Activated T-cell treated with anti-CD3 and anti-CD28 coated beads, Interleukin-2, amount 50 U/mL, for 4 hours (primary cell): ENCODE data around the gene POU3F3. TPM values are rescaled to one million over a fixed set of nuclear protein-coding genes. Genes with fewer than 3 reads are reported as not detected.

ENCODE experiments used
- ATAC-seq, 2 donors: fragments of 200-7000 bp; cut with Tn5 transposase; one replicate each; pipeline ENCODE4 v1.10.0; 2021
- DNase-seq: peaks from one replicate; pipeline ENCODE4 v3.0.0-alpha.2; 2020
- H3K27me3 Mint-ChIP-seq: one replicate; pipeline ENCODE4 v1.8.0; 2021; ENCODE audit warnings: low read depth, mixed read lengths
- H3K36me3 Mint-ChIP-seq: one replicate; pipeline ENCODE4 v1.8.0; 2022; ENCODE audit warnings: mixed read lengths; ENCODE audit not compliant: insufficient read depth
- H3K4me1 Mint-ChIP-seq: one replicate; pipeline ENCODE4 v1.8.0; 2021; ENCODE audit warnings: low read depth, mixed read lengths
- H3K4me3 Mint-ChIP-seq: one replicate; pipeline ENCODE4 v1.8.0; 2021; ENCODE audit warnings: mild to moderate bottlenecking, moderate library complexity, mixed read lengths
- H3K9me3 Mint-ChIP-seq: one replicate; pipeline ENCODE4 v1.8.0; 2021; ENCODE audit warnings: mixed read lengths
- total RNA-seq, 3 donors: library from RNA; stranded (reverse); gene quantifications; one replicate each; pipeline ENCODE4 v1.2.1, GENCODE V29; 2021

Gene POU3F3
- total RNA-seq, 3 donors from 2014 or later: not detected

GRCh38 chr2:104871972-104872865, 18.3 kb downstream of the POU3F3 start:
- peaks cover 11% of the 10 kb centered on the region for H3K4me1 Mint-ChIP-seq
- no peaks in the 10 kb centered on the region for H3K9me3 Mint-ChIP-seq
- H3K4me3 Mint-ChIP-seq: peak overlapping the region; percentile 31
- ATAC-seq (no peak), DNase-seq (no peak)
- H3K27me3 Mint-ChIP-seq: peaks cover 63% of the 10 kb centered on the region
- H3K36me3 Mint-ChIP-seq: no peaks in the 10 kb centered on the region

GRCh38 chr2:104872866-104873688, 19.2 kb downstream of the POU3F3 start:
- ATAC-seq (peak; percentile 74 to 77), DNase-seq (no peak)
- peaks cover 57% of the 10 kb centered on the region for H3K27me3 Mint-ChIP-seq
- H3K4me3 Mint-ChIP-seq: peak overlapping the region; percentile 31
- H3K4me1 Mint-ChIP-seq: peaks cover 11% of the 10 kb centered on the region
- H3K36me3 Mint-ChIP-seq: no peaks in the 10 kb centered on the region
- no peaks in the 10 kb centered on the region for H3K9me3 Mint-ChIP-seq

- peaks cover 11% of the 10 kb centered on the region for H3K4me1 Mint-ChIP-seq
- DNase-seq (no peak), ATAC-seq (no peak)
- no peak overlapping the region for H3K4me3 Mint-ChIP-seq
- no peaks in the 10 kb centered on the region for H3K9me3 Mint-ChIP-seq
- H3K27me3 Mint-ChIP-seq: peaks cover 56% of the 10 kb centered on the region
- no peaks in the 10 kb centered on the region for H3K36me3 Mint-ChIP-seq
Measured at GRCh38 chr2:104873689-104874054, 19.8 kb downstream of the POU3F3 start.

GRCh38 chr2:104874230-104874629, 20.3 kb downstream of the POU3F3 start:
- Mint-ChIP-seq H3K36me3 (no peaks in the 10 kb centered on the region), H3K9me3 (no peaks in the 10 kb centered on the region), H3K27me3 (peaks cover 56% of the 10 kb centered on the region), H3K4me1 (peaks cover 11% of the 10 kb centered on the region), H3K4me3 (no peak overlapping the region)
- ATAC-seq (no peak), DNase-seq (no peak)

GRCh38 chr2:104875262-104875661, 21.3 kb downstream of the POU3F3 start:
- ATAC-seq: no peak
- no peak overlapping the region for H3K4me3 Mint-ChIP-seq
- no peaks in the 10 kb centered on the region for H3K9me3 Mint-ChIP-seq
- H3K36me3 Mint-ChIP-seq: no peaks in the 10 kb centered on the region
- H3K27me3 Mint-ChIP-seq: peaks cover 55% of the 10 kb centered on the region
- DNase-seq: no peak
- H3K4me1 Mint-ChIP-seq: peaks cover 11% of the 10 kb centered on the region

GRCh38 chr2:104876606-104877570, 23.0 kb downstream of the POU3F3 start:
- ATAC-seq (no peak), DNase-seq (no peak)
- peaks cover 8% of the 10 kb centered on the region for H3K4me1 Mint-ChIP-seq
- no peak overlapping the region for H3K4me3 Mint-ChIP-seq
- H3K27me3 Mint-ChIP-seq: peaks cover 46% of the 10 kb centered on the region
- no peaks in the 10 kb centered on the region for H3K9me3 Mint-ChIP-seq
- no peaks in the 10 kb centered on the region for H3K36me3 Mint-ChIP-seq

GRCh38 chr2:104878863-104879512, 25.1 kb downstream of the POU3F3 start:
- H3K4me1 Mint-ChIP-seq: no peaks in the 10 kb centered on the region
- H3K9me3 Mint-ChIP-seq: no peaks in the 10 kb centered on the region
- H3K4me3 Mint-ChIP-seq: no peak overlapping the region
- peaks cover 37% of the 10 kb centered on the region for H3K27me3 Mint-ChIP-seq
- ATAC-seq (no peak), DNase-seq (no peak)
- no peaks in the 10 kb centered on the region for H3K36me3 Mint-ChIP-seq

GRCh38 chr2:104880076-104880475, 26.2 kb downstream of the POU3F3 start:
- Mint-ChIP-seq H3K9me3 (no peaks in the 10 kb centered on the region), H3K36me3 (no peaks in the 10 kb centered on the region), H3K4me3 (no peak overlapping the region), H3K27me3 (peaks cover 32% of the 10 kb centered on the region), H3K4me1 (no peaks in the 10 kb centered on the region)
- DNase-seq (no peak), ATAC-seq (no peak)

GRCh38 chr2:104883357-104883756, 29.4 kb downstream of the POU3F3 start:
- DNase-seq (no peak), ATAC-seq (no peak)
- H3K9me3 Mint-ChIP-seq: no peaks in the 10 kb centered on the region
- H3K4me3 Mint-ChIP-seq: no peak overlapping the region
- peaks cover 4% of the 10 kb centered on the region for H3K4me1 Mint-ChIP-seq
- H3K27me3 Mint-ChIP-seq: peaks cover 28% of the 10 kb centered on the region
- H3K36me3 Mint-ChIP-seq: no peaks in the 10 kb centered on the region

GRCh38 chr2:104885119-104885782, 31.3 kb downstream of the POU3F3 start:
- no peak for DNase-seq
- H3K4me3 Mint-ChIP-seq: no peak overlapping the region
- no peaks in the 10 kb centered on the region for H3K9me3 Mint-ChIP-seq

GRCh38 chr2:104887676-104888075, 33.8 kb downstream of the POU3F3 start:
- Mint-ChIP-seq H3K27me3 (peaks cover 9% of the 10 kb centered on the region), H3K36me3 (no peaks in the 10 kb centered on the region), H3K4me1 (peaks cover 12% of the 10 kb centered on the region), H3K9me3 (no peaks in the 10 kb centered on the region), H3K4me3 (no peak overlapping the region)
- no peak for ATAC-seq
- DNase-seq: no peak

More at GRCh38 chr2:104885119-104885782, 31.3 kb downstream of the POU3F3 start:
- Mint-ChIP-seq H3K27me3 (peaks cover 14% of the 10 kb centered on the region), H3K36me3 (no peaks in the 10 kb centered on the region), H3K4me1 (peaks cover 12% of the 10 kb centered on the region)
- ATAC-seq: no peak

GRCh38 chr2:104888489-104889258, 34.8 kb downstream of the POU3F3 start:
- Mint-ChIP-seq H3K36me3 (no peaks in the 10 kb centered on the region), H3K9me3 (no peaks in the 10 kb centered on the region), H3K27me3 (peaks cover 5% of the 10 kb centered on the region), H3K4me3 (no peak overlapping the region), H3K4me1 (peaks cover 12% of the 10 kb centered on the region)
- ATAC-seq: no peak
- no peak for DNase-seq
